ENCODE measurements around the gene GMDS.

- TF ChIP-seq EZH2 (IDR thresholded peaks at IDR 0.05; ENCODE audit: borderline replicate concordance, low read length) (no peak), CTCF (conservative IDR thresholded peaks at IDR 0.05 in 1 of 2, IDR thresholded peaks at IDR 0.05 in 1 of 2; ENCODE audit: extremely low read depth in 1 of 2, insufficient read depth in 1 of 2, low read depth in 1 of 2, low read length in 2 of 2) (no peak)
These were observed 376.1 kb downstream of the GMDS start for GRCh38 chr6:1869308-1869707.
